Liver (tissue), 9 donors: ENCODE results near the gene SOWAHA. TPM values are rescaled to one million over a fixed set of nuclear protein-coding genes. Genes with fewer than 3 reads are reported as not detected.

ENCODE experiments used
- DNase-seq: peaks from one replicate; pipeline ENCODE4 v3.0.0-alpha.2; 2017; ENCODE audit warnings: low spot score
- H3K27ac ChIP-seq, 2 donors: one replicate each; pipeline ENCODE4 v1.7.0; 2013; ENCODE audit warnings: inconsistent platforms in 2 of 2, low read length in 2 of 2, control low read depth in 1 of 2, low read depth in 1 of 2, mild to moderate bottlenecking in 1 of 2
- H3K27me3 ChIP-seq, 4 donors: one replicate each; pipeline versions ENCODE4 v1.6.1 to v1.7.0; 2013; ENCODE audit warnings: low read length in 3 of 4, inconsistent platforms in 1 of 4, mild to moderate bottlenecking in 1 of 4, moderate library complexity in 1 of 4; ENCODE audit not compliant: control insufficient read depth in 4 of 4, insufficient read depth in 4 of 4
- H3K36me3 ChIP-seq, 4 donors: one replicate each; pipeline versions ENCODE4 v1.6.1 to v1.7.0; 2013; ENCODE audit warnings: low read length in 3 of 4, mild to moderate bottlenecking in 3 of 4, low read depth in 1 of 4, moderate library complexity in 1 of 4; ENCODE audit not compliant: control insufficient read depth in 4 of 4, insufficient read depth in 3 of 4
- H3K4me1 ChIP-seq, 4 donors: one replicate each; pipeline versions ENCODE4 v1.6.1 to v1.7.0; 2013; ENCODE audit warnings: low read length in 3 of 4, mild to moderate bottlenecking in 3 of 4, moderate library complexity in 1 of 4; ENCODE audit not compliant: control insufficient read depth in 4 of 4, insufficient read depth in 4 of 4
- H3K4me3 ChIP-seq, 3 donors: one replicate each; pipeline versions ENCODE4 v1.6.1 to v1.7.0; 2013; ENCODE audit warnings: low read length in 3 of 3, control low read depth in 1 of 3, low read depth in 1 of 3, mild to moderate bottlenecking in 1 of 3
- H3K9ac ChIP-seq, 2 donors: one replicate each; pipeline ENCODE4 v1.7.0; 2013; ENCODE audit warnings: low read length in 2 of 2, mild to moderate bottlenecking in 2 of 2, moderate library complexity in 2 of 2, control low read depth in 1 of 2, low read depth in 1 of 2
- H3K9me3 ChIP-seq, 4 donors: one replicate each; pipeline versions ENCODE4 v1.6.1 to v1.7.0; 2013; ENCODE audit warnings: low read length in 3 of 4; ENCODE audit not compliant: control insufficient read depth in 4 of 4
- FOXA1 ChIP-seq: IDR thresholded peaks from 2 replicates; pipeline ENCODE4 v1.6.1; 2016; ENCODE audit warnings: antibody characterized with exemption
- FOXA2 ChIP-seq: IDR thresholded peaks from 2 replicates; pipeline ENCODE4 v1.6.1; 2016; ENCODE audit warnings: antibody characterized with exemption
- HNF4A ChIP-seq, 2 donors: conservative IDR thresholded peaks; 2 replicates each; pipeline ENCODE4 v1.6.1; 2016; ENCODE audit warnings: antibody characterized with exemption in 2 of 2, mild to moderate bottlenecking in 2 of 2
- JUND ChIP-seq, 2 donors: IDR thresholded peaks; 2 replicates each; pipeline ENCODE4 v1.6.1; 2016; ENCODE audit warnings: antibody characterized with exemption in 2 of 2
- RAD21 ChIP-seq, 2 donors: IDR thresholded peaks; 2 replicates each; pipeline ENCODE4 v1.6.1; 2016; ENCODE audit warnings: antibody characterized with exemption in 2 of 2, mild to moderate bottlenecking in 2 of 2
- REST ChIP-seq: IDR thresholded peaks from 2 replicates; pipeline ENCODE4 v1.6.1; 2016; ENCODE audit warnings: antibody characterized with exemption, mild to moderate bottlenecking
- RXRA ChIP-seq, 2 donors: IDR thresholded peaks; 2 replicates each; pipeline ENCODE4 v1.6.1; 2017 to 2018; ENCODE audit warnings: antibody characterized with exemption in 2 of 2, mild to moderate bottlenecking in 1 of 2
- SP1 ChIP-seq: IDR thresholded peaks from 2 replicates; pipeline ENCODE4 v1.6.1; 2018; ENCODE audit warnings: antibody characterized with exemption, mild to moderate bottlenecking
- TAF1 ChIP-seq: conservative IDR thresholded peaks from 2 replicates; pipeline ENCODE4 v1.6.1; 2016; ENCODE audit warnings: antibody characterized with exemption, mild to moderate bottlenecking
- YY1 ChIP-seq: IDR thresholded peaks from 2 replicates; pipeline ENCODE4 v1.6.1; 2016; ENCODE audit warnings: antibody characterized with exemption, mild to moderate bottlenecking
- WGBS: extraction: QIAGEN DNeasy Blood & Tissue Kit; methylation state at CpG from one replicate; pipeline ENCODE4 v1.1.7; 2013; 5-methylcytosine and 5-hydroxymethylcytosine counted together
- polyA plus RNA-seq, 2 donors: library from polyadenylated mRNA; stranded (reverse) in 1 of 2; unstranded in 1 of 2; fragments of 200-250 nt in 1 of 2; fragments of >200 nt in 1 of 2; fragmentation: Nextera tagmentation in 1 of 2; extraction: Ambion mirVana in 1 of 2; gene quantifications; one replicate each; pipeline versions ENCODE4 v1.2.1 to v1.2.3, GENCODE V29; 2013 to 2015
- total RNA-seq, 2 donors: library from RNA; depleted of rRNA; stranded (reverse); fragments of >200 nt; gene quantifications; one replicate each; pipeline ENCODE4 v1.2.3, GENCODE V29; 2014
- TF ChIP-seq, protein P1 (sequence below): IDR thresholded peaks from 2 replicates; pipeline ENCODE4 v1.6.1; 2016; ENCODE audit warnings: antibody characterized with exemption
- TF ChIP-seq, protein P2 (sequence below): IDR thresholded peaks from 2 replicates; pipeline ENCODE4 v1.6.1; 2016; ENCODE audit warnings: antibody characterized with exemption
- TF ChIP-seq, protein P3 (sequence below): fragments of 150-350 bp; IDR thresholded peaks from 2 replicates; pipeline ENCODE4 v1.5.1; 2017; ENCODE audit warnings: improper control_type of control experiment, low read depth, low read length; ENCODE audit not compliant: missing input control
- donor health status: healthy.
- donor health status: healthy.
- donor health status: healthy.
- donor health status: healthy.
- donor health status: healthy.

The SOWAHA gene
- total and polyA plus RNA-seq, 4 donors = 1.3 to 2.2 (median 1.8) TPM

DNA sequence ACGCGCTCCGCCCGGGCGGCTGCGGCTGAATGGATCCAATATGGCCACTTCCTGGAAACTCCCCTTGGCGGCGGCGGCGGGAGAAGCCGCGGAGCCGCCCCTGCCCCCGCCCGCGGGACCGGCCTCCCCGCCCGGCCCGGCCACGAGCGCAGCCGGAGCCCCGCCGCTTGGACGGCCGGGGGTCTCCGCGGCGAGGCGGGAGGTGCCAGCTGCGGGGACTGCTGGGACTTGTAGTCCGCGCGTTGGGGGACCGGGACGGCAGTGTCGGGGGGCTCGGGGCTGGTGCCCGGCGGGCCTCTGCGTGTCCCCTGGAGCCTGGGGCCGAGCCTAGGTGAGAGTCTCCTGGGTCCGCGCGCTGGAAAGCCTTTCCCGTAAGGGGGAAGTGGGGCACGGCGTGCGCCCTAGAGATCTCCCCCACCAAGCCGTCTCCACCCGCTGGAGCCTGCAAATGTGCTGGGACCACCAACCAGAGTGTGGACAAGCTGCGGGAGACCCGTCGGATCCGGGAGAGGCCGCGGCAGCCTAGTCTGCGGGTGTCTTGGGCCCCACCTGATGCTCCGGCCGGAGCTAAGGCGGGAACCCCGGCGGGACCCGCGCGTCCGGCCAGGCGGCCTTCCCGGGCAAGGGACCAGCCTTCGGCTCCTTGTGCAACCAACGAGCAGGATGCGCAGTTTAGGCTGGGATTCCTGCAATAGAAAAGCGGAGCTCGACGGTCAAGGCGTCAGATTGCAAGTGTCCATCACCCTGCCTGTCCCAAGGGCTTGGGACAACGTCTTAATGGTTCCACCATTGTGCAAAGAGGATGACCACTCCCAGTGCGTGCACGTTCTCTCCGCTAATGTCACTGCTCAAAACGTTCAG, 35.7 kb upstream of the SOWAHA start, which contains the start of gene SEPTIN8:
SEPTIN8 (minus strand) TSS at position 31 of the 861 bp plus-strand sequence. CDS start 102 bp downstream, outside the sequence.
- TF ChIP-seq HNF4A (conservative IDR thresholded peaks at IDR 0.05) (no peak), FOXA2 (no peak), RAD21 (IDR thresholded peaks at IDR 0.05) (peak in 1 of 2 donors; percentile 32), JUND (IDR thresholded peaks at IDR 0.05) (no peak), FOXA1 (no peak), YY1 (peak; percentile 17)
- TF ChIP-seq, protein P1, sequence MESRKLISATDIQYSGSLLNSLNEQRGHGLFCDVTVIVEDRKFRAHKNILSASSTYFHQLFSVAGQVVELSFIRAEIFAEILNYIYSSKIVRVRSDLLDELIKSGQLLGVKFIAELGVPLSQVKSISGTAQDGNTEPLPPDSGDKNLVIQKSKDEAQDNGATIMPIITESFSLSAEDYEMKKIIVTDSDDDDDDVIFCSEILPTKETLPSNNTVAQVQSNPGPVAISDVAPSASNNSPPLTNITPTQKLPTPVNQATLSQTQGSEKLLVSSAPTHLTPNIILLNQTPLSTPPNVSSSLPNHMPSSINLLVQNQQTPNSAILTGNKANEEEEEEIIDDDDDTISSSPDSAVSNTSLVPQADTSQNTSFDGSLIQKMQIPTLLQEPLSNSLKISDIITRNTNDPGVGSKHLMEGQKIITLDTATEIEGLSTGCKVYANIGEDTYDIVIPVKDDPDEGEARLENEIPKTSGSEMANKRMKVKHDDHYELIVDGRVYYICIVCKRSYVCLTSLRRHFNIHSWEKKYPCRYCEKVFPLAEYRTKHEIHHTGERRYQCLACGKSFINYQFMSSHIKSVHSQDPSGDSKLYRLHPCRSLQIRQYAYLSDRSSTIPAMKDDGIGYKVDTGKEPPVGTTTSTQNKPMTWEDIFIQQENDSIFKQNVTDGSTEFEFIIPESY = no peak
- TF ChIP-seq, protein P2, sequence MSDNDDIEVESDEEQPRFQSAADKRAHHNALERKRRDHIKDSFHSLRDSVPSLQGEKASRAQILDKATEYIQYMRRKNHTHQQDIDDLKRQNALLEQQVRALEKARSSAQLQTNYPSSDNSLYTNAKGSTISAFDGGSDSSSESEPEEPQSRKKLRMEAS = no peak
- Histone ChIP-seq H3K4me3 (peak within 1 kb of the TSS; percentile 29 to 83 (median 81)), H3K27me3 (no peaks in the 10 kb centered on the region), H3K27ac (peak within 1 kb of the TSS; percentile 23 to 41), H3K9ac (peak within 1 kb of the TSS in 1 of 2 donors; percentile 43), H3K4me1 (peaks cover 3 to 24% (median 7%) of the 10 kb centered on the region in 4 donors), H3K36me3 (no peaks in the 10 kb centered on the region), H3K9me3 (no peaks in the 10 kb centered on the region)
- 3% methylated on average over 82 of the region's 82 CpGs for WGBS
- DNase-seq = peak; percentile 62

GRCh38 chr5:132778129-132778528, 35.0 kb upstream of the SOWAHA start:
- H3K9me3 ChIP-seq = no peaks in the 10 kb centered on the region
- TF ChIP-seq, protein P1 = no peak
- TF ChIP-seq, protein P2 = no peak
- TF ChIP-seq SP1 (no peak), REST (no peak), TAF1 (no peak), RXRA (IDR thresholded peaks at IDR 0.05) (no peak)
- TF ChIP-seq, protein P3, sequence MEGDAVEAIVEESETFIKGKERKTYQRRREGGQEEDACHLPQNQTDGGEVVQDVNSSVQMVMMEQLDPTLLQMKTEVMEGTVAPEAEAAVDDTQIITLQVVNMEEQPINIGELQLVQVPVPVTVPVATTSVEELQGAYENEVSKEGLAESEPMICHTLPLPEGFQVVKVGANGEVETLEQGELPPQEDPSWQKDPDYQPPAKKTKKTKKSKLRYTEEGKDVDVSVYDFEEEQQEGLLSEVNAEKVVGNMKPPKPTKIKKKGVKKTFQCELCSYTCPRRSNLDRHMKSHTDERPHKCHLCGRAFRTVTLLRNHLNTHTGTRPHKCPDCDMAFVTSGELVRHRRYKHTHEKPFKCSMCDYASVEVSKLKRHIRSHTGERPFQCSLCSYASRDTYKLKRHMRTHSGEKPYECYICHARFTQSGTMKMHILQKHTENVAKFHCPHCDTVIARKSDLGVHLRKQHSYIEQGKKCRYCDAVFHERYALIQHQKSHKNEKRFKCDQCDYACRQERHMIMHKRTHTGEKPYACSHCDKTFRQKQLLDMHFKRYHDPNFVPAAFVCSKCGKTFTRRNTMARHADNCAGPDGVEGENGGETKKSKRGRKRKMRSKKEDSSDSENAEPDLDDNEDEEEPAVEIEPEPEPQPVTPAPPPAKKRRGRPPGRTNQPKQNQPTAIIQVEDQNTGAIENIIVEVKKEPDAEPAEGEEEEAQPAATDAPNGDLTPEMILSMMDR = no peak
- no peaks in the 10 kb centered on the region for H3K27me3 ChIP-seq
- H3K4me1 ChIP-seq = peaks cover 3 to 24% (median 7%) of the 10 kb centered on the region in 4 donors
- H3K9ac ChIP-seq = no peak overlapping the region
- DNase-seq = no peak
- H3K36me3 ChIP-seq = no peaks in the 10 kb centered on the region
- H3K4me3 ChIP-seq = peak overlapping the region in 1 of 3 donors; percentile 83
- 88% methylated on average over 4 of the region's 4 CpGs for WGBS
- H3K27ac ChIP-seq = no peak overlapping the region
